HFF-Myc (cell line): Measurements from ENCODE around the gene RPL29.

Experiments
- DNase-seq: peaks from one replicate; pipeline ENCODE4 v3.0.0-alpha.2; 2011; ENCODE audit warnings: low read depth; ENCODE audit errors: extremely low read depth
- H3K4me3 ChIP-seq: replicated peaks from 2 replicates; pipeline ENCODE4 v1.5.1; 2011; ENCODE audit warnings: low read depth, mild to moderate bottlenecking, control low read depth, low read length
- CTCF ChIP-seq: IDR thresholded peaks from 2 replicates; pipeline ENCODE4 v1.5.1; 2012; ENCODE audit warnings: mild to moderate bottlenecking, low read depth, low read length, control low read depth; ENCODE audit errors: missing control alignments

Gene RPL29

GRCh38 chr3:51988286-51989146 lies 7.2 kb downstream of the RPL29 start:
- DNase-seq, result no peak
- TF ChIP-seq CTCF, result no peak

GRCh38 chr3:51987568-51987967 lies 8.1 kb downstream of the RPL29 start:
- TF ChIP-seq CTCF, result no peak
- H3K4me3 ChIP-seq, result no peak overlapping the region
- DNase-seq, result no peak

More at GRCh38 chr3:51988286-51989146, 7.2 kb downstream of the RPL29 start:
- H3K4me3 ChIP-seq, result no peak overlapping the region

GRCh38 chr3:51986010-51986947 lies 9.4 kb downstream of the RPL29 start:
- no peak for DNase-seq
- no peak overlapping the region for H3K4me3 ChIP-seq
- no peak for TF ChIP-seq CTCF

GRCh38 chr3:51985063-51985462 lies 10.6 kb downstream of the RPL29 start:
- no peak for TF ChIP-seq CTCF
- DNase-seq, result no peak
- no peak overlapping the region for H3K4me3 ChIP-seq

GRCh38 chr3:51984269-51984647 lies 11.4 kb downstream of the RPL29 start:
- peak overlapping the region; percentile 66 for H3K4me3 ChIP-seq
- DNase-seq, result no peak

More at GRCh38 chr3:51984269-51984647, 11.4 kb downstream of the RPL29 start:
- no peak for TF ChIP-seq CTCF
